ENCODE results near the gene FCF1. TPM values are rescaled to one million over a fixed set of nuclear protein-coding genes. Genes with fewer than 3 reads are reported as not detected.

FCF1 gene
- polyA plus RNA-seq, 1 of the 3 experiments (the other 2 are of a cell fraction) = 42.6 TPM

- peaks cover 100% of the 10 kb centered on the region for H3K79me2 ChIP-seq (ENCODE audit: insufficient read depth)
- H3K27me3 ChIP-seq (ENCODE audit: insufficient read depth) = no peaks in the 10 kb centered on the region
- H3K4me1 ChIP-seq (ENCODE audit: control insufficient read depth in 1 of 2, insufficient read depth in 2 of 2, low read depth in 1 of 2, low read length in 1 of 2) = peaks cover 0 to 14% of the 10 kb centered on the region in 2 experiments; a peak in 1 of 4 replicates
- H3K4me2 ChIP-seq = no peak overlapping the region
- peaks cover 13 to 54% of the 10 kb centered on the region in 2 experiments for H3K36me3 ChIP-seq (replicated peaks in 1 of 2; ENCODE audit: control insufficient read depth in 1 of 2, insufficient read depth in 2 of 2, low read length in 1 of 2)
- peaks cover 21% of the 10 kb centered on the region for H3F3A ChIP-seq (replicated peaks; ENCODE audit: insufficient read depth)
- H3K9me3 ChIP-seq = no peaks in the 10 kb centered on the region
- no peak overlapping the region for H3K9ac ChIP-seq
- peaks cover 26% of the 10 kb centered on the region for H4K20me1 ChIP-seq (ENCODE audit: insufficient read depth)
- CTCF ChIA-PET = no interaction called here
- POLR2A ChIA-PET = interaction anchor here (0.6 kb wide), 1 partner anchor 51 kb away, joined by 3 read pairs; no protein-coding TSS in a partner anchor
- H3K9me2 ChIP-seq = no peaks in the 10 kb centered on the region
- WGBS (ENCODE audit: low lambda C conversion rate) = 91% methylated on average over 4 of the region's 4 CpGs
- H2AFZ ChIP-seq (ENCODE audit: low read depth) = no peak overlapping the region
- H3K4me3 ChIP-seq (ENCODE audit: low read depth in 2 of 2, low read length in 1 of 2) = no peak overlapping the region
- no peak for DNase-seq
- TF ChIP-seq REST (IDR thresholded peaks at IDR 0.05; ENCODE audit: low read depth, low read length) (no peak), ELF1 (IDR thresholded peaks at IDR 0.05) (no peak), RCOR1 (IDR thresholded peaks at IDR 0.05; ENCODE audit: low read length) (no peak), TEAD4 (IDR thresholded peaks at IDR 0.05; ENCODE audit: borderline replicate concordance, insufficient read depth) (no peak), RFX5 (IDR thresholded peaks at IDR 0.05; ENCODE audit: low read length) (no peak), JUND (IDR thresholded peaks at IDR 0.05) (no peak), CHD2 (IDR thresholded peaks at IDR 0.05; ENCODE audit: low read length, partially characterized antibody) (no peak), RXRA (IDR thresholded peaks at IDR 0.05; ENCODE audit: borderline replicate concordance, low read depth) (no peak), TAF1 (IDR thresholded peaks at IDR 0.05; ENCODE audit: borderline replicate concordance, low read depth, low read length) (no peak), IRF3 (IDR thresholded peaks at IDR 0.05; ENCODE audit: low read depth, low read length) (no peak), FOSL2 (IDR thresholded peaks at IDR 0.05; ENCODE audit: borderline replicate concordance, low read depth) (no peak), EZH2phosphoT487 (IDR thresholded peaks at IDR 0.05; ENCODE audit: borderline replicate concordance, low read depth) (no peak), PBX3 (IDR thresholded peaks at IDR 0.05) (no peak), MAX (IDR thresholded peaks at IDR 0.05; ENCODE audit: low read depth) (no peak), NFIC (IDR thresholded peaks at IDR 0.05; ENCODE audit: borderline replicate concordance) (no peak), USF1 (IDR thresholded peaks at IDR 0.05; ENCODE audit: borderline replicate concordance, low read depth) (no peak), ZBTB33 (IDR thresholded peaks at IDR 0.05; ENCODE audit: borderline replicate concordance, low read depth) (no peak)
- no peak overlapping the region for H3K27ac ChIP-seq (ENCODE audit: low read depth in 2 of 2, low read length in 1 of 2)
Observed at GRCh38 chr14:74698465-74698864, 14.5 kb upstream of the FCF1 start.

Data from SK-N-SH (cell line).